Activated CD4-positive, alpha-beta memory T cell treated with anti-CD3 and anti-CD28 coated beads, Interleukin-2, amount 10 ng/mL, durations not matched to agents 7 days and 5 days (primary cell): ENCODE measurements around the gene NID2. TPM values are rescaled to one million over a fixed set of nuclear protein-coding genes. Genes with fewer than 3 reads are reported as not detected.

Source experiments
- CTCF ChIA-PET: fragments of 350-600 bp; sonication (Branson Sonifier 250); formaldehyde crosslinking; loops from one replicate; lab custom pipeline; 2021; ENCODE audit warnings: antibody characterized with exemption, inconsistent platforms; lab: Charles Lee
- POLR2A ChIA-PET: fragments of 350-600 bp; sonication (Branson Sonifier 250); formaldehyde crosslinking; loops from one replicate; lab custom pipeline; 2021; ENCODE audit warnings: antibody characterized with exemption; lab: Charles Lee
- DNase-seq: peaks from one replicate; pipeline ENCODE4 v3.0.0-alpha.2; 2020
- H3K27ac Mint-ChIP-seq: one replicate; pipeline ENCODE4 v1.8.0; 2021; ENCODE audit warnings: mild to moderate bottlenecking, mixed read lengths
- H3K27me3 Mint-ChIP-seq: one replicate; pipeline ENCODE4 v1.8.0; 2021; ENCODE audit warnings: mixed read lengths
- H3K36me3 Mint-ChIP-seq: one replicate; pipeline ENCODE4 v1.8.0; 2021; ENCODE audit warnings: low read depth, mixed read lengths
- H3K4me1 Mint-ChIP-seq: one replicate; pipeline ENCODE4 v1.8.0; 2021; ENCODE audit warnings: mixed read lengths
- H3K4me3 Mint-ChIP-seq: one replicate; pipeline ENCODE4 v1.8.0; 2021; ENCODE audit warnings: mild to moderate bottlenecking, mixed read lengths
- H3K9me3 Mint-ChIP-seq: one replicate; pipeline ENCODE4 v1.8.0; 2021; ENCODE audit warnings: mixed read lengths
- total RNA-seq, 2 experiments: library from RNA; stranded (reverse); gene quantifications; one replicate each; pipeline ENCODE4 v1.2.3, GENCODE V29; 2021

The NID2 gene
- total RNA-seq, 2 experiments from 2014 or later: 0.15 to 0.18 TPM

GRCh38 chr14:52026017-52026660 is 42.7 kb downstream of the NID2 start:
- POLR2A ChIA-PET: interaction anchor here (1.5 kb wide), 1 partner anchor 43 kb away, joined by 4 read pairs; the partner anchor contains the start of gene NID2
- CTCF ChIA-PET: no interaction called here
- Mint-ChIP-seq H3K36me3 (peaks cover 2% of the 10 kb centered on the region), H3K27me3 (peaks cover 5% of the 10 kb centered on the region), H3K4me3 (no peak overlapping the region), H3K27ac (no peak overlapping the region), H3K9me3 (peaks cover 9% of the 10 kb centered on the region), H3K4me1 (peaks cover 31% of the 10 kb centered on the region)
- DNase-seq: no peak

DNA sequence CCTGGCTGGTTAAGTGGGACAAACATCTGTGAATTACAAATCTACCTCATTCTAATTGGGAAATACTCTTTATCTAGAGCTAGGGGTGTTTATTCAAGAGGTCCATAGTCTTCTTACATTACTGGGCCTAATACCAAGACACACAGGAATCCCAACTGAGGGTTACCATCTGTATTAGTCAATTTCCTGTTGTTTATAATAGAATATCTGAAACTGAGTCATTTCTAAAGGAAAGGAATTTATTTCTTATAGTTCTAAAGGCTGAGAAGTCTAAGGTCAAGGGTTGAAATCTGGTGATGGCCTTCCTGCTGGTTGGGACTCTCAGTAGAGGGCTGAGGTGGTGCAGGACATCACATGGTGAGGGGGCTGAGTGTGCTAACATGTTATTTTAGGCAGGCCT is 43.5 kb downstream of the NID2 start:
- POLR2A ChIA-PET: interaction anchor here (1.5 kb wide), 1 partner anchor 43 kb away, joined by 4 read pairs; the partner anchor contains the start of gene NID2
- no peak for DNase-seq
- CTCF ChIA-PET: no interaction called here
- H3K27me3 Mint-ChIP-seq: peaks cover 2% of the 10 kb centered on the region
- H3K36me3 Mint-ChIP-seq: peaks cover 2% of the 10 kb centered on the region
- H3K27ac Mint-ChIP-seq: no peak overlapping the region
- peaks cover 9% of the 10 kb centered on the region for H3K9me3 Mint-ChIP-seq
- H3K4me3 Mint-ChIP-seq: no peak overlapping the region
- peaks cover 39% of the 10 kb centered on the region for H3K4me1 Mint-ChIP-seq

- Mint-ChIP-seq H3K27ac (no peak overlapping the region), H3K9me3 (peaks cover 9% of the 10 kb centered on the region), H3K4me1 (peaks cover 41% of the 10 kb centered on the region), H3K36me3 (peaks cover 2% of the 10 kb centered on the region), H3K4me3 (no peak overlapping the region), H3K27me3 (no peaks in the 10 kb centered on the region)
- CTCF ChIA-PET: interaction anchor here (0.7 kb wide), 1 partner anchor 105 kb away, joined by 3 read pairs; no protein-coding TSS in a partner anchor
- DNase-seq: no peak
- POLR2A ChIA-PET: no interaction called here
These were observed 45.3 kb downstream of the NID2 start for GRCh38 chr14:52023518-52023917.

DNA sequence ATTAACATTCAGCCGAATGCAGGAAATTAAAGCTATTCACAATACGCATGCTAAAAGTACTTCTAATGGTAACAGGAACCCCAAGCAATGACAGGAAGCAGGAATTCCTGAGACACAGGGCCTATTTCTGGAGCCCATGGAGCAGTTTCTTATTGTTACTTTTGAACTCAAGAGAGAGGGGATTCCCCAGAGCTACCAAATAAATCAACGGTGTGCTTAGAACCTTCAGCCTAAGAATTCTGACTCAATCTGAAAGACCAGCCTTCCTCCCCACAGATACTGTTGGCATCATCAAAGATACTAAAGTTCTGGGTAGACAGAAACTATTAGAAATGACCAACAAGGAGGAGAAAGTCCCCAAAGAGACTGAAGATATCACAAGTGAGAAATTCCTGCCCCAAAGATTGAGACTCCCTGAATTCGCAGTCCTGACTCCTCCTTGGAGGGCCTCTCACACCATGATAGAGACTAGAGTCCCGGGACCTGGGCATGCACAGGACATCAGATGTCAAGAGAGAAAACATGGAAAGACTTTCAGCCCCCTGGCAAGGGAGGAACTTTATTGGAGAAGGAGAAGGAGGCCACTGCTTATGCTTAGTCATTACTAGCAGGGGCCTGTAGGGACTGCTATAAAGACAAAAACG is 46.8 kb downstream of the NID2 start:
- DNase-seq: no peak

GRCh38 chr14:52020866-52021717 is 47.8 kb downstream of the NID2 start:
- Mint-ChIP-seq H3K27ac (peak overlapping the region; percentile 22), H3K4me1 (peaks cover 41% of the 10 kb centered on the region), H3K27me3 (peaks cover 4% of the 10 kb centered on the region), H3K9me3 (peaks cover 9% of the 10 kb centered on the region), H3K36me3 (peaks cover 2% of the 10 kb centered on the region), H3K4me3 (no peak overlapping the region)
- no peak for DNase-seq
- CTCF ChIA-PET: interaction anchor here (0.6 to 0.7 kb wide), 2 partner anchors 15 to 747 kb away, joined by 3 read pairs; no protein-coding TSS in a partner anchor
- POLR2A ChIA-PET: interaction anchor here (0.6 to 2.1 kb wide), 2 partner anchors 25 to 531 kb away, joined by 3 to 4 read pairs; partner anchors contain the start of genes GPR137C and TXNDC16

More for the DNA sequence above, 46.8 kb downstream of the NID2 start:
- Mint-ChIP-seq H3K4me3 (no peak overlapping the region), H3K27ac (peak overlapping the region; percentile 14), H3K27me3 (no peaks in the 10 kb centered on the region), H3K9me3 (peaks cover 9% of the 10 kb centered on the region), H3K36me3 (peaks cover 2% of the 10 kb centered on the region), H3K4me1 (peaks cover 41% of the 10 kb centered on the region)
- ChIA-PET CTCF (interaction anchor here (0.7 to 0.9 kb wide), 2 partner anchors 9 to 246 kb away, joined by 3 read pairs; no protein-coding TSS in a partner anchor), POLR2A (interaction anchor here (2.1 kb wide), 1 partner anchor 530 kb away, joined by 4 read pairs; the partner anchor contains the start of genes GPR137C and TXNDC16)

- Mint-ChIP-seq H3K4me3 (no peak overlapping the region), H3K36me3 (peaks cover 2% of the 10 kb centered on the region), H3K4me1 (peaks cover 36% of the 10 kb centered on the region), H3K27ac (no peak overlapping the region), H3K9me3 (peaks cover 9% of the 10 kb centered on the region), H3K27me3 (peaks cover 4% of the 10 kb centered on the region)
- ChIA-PET CTCF (interaction anchor here (0.6 kb wide), 1 partner anchor 805 kb away, joined by 3 read pairs; no protein-coding TSS in a partner anchor), POLR2A (interaction anchor here (0.6 to 2.1 kb wide), 2 partner anchors 26 to 532 kb away, joined by 3 to 4 read pairs; partner anchors contain the start of genes GPR137C and TXNDC16)
- no peak for DNase-seq
These were observed 48.6 kb downstream of the NID2 start for GRCh38 chr14:52020161-52020714.

DNA sequence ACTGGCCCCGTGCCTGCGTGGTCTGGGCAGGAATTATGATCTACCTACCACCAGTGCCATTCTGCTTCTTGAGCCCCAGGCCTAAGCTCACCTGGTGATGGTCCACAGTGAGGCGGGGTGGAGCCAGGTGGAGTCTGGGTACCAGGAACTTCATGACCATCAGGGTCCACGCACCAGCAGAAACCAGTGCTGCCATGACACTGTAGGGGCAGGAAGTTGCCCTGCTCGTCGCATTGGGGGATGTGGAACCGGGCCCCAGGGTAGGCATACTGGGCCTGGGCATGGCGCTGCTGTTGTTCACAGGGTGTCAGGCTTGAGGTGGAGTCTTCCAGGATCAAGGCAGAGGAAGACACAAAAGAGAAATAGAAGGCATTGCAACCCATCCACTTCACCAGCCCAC is 49.9 kb downstream of the NID2 start:
- no peak for DNase-seq
- peaks cover 32% of the 10 kb centered on the region for H3K4me1 Mint-ChIP-seq
- no peaks in the 10 kb centered on the region for H3K36me3 Mint-ChIP-seq
- no peak overlapping the region for H3K27ac Mint-ChIP-seq
- CTCF ChIA-PET: no interaction called here
- H3K9me3 Mint-ChIP-seq: peaks cover 6% of the 10 kb centered on the region
- POLR2A ChIA-PET: no interaction called here
- no peak overlapping the region for H3K4me3 Mint-ChIP-seq
- H3K27me3 Mint-ChIP-seq: peaks cover 4% of the 10 kb centered on the region

DNA sequence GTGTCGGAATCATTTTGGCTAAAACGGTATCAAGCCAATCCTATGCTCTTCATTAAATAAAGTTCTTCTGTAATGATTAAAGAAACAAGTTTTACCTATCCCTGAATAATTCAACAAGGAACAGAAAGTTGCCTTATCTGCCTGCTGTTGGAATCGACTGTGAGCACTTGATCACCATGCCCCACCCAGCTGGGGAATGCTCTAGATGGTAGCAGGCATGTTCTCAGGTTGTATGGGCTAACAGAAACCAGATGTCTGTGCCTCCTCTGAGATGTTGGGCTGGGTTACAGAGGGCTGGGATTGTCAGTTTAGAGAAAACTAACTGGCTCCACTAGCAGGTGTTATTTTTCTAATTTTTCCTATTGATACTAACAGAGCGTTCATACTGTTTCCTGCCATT is 50.6 kb downstream of the NID2 start:
- no peak overlapping the region for H3K27ac Mint-ChIP-seq
- POLR2A ChIA-PET: no interaction called here
- no peak overlapping the region for H3K4me3 Mint-ChIP-seq
- peaks cover 30% of the 10 kb centered on the region for H3K4me1 Mint-ChIP-seq
- peaks cover 4% of the 10 kb centered on the region for H3K9me3 Mint-ChIP-seq
- H3K27me3 Mint-ChIP-seq: peaks cover 4% of the 10 kb centered on the region
- no peak for DNase-seq
- CTCF ChIA-PET: no interaction called here
- no peaks in the 10 kb centered on the region for H3K36me3 Mint-ChIP-seq

DNA sequence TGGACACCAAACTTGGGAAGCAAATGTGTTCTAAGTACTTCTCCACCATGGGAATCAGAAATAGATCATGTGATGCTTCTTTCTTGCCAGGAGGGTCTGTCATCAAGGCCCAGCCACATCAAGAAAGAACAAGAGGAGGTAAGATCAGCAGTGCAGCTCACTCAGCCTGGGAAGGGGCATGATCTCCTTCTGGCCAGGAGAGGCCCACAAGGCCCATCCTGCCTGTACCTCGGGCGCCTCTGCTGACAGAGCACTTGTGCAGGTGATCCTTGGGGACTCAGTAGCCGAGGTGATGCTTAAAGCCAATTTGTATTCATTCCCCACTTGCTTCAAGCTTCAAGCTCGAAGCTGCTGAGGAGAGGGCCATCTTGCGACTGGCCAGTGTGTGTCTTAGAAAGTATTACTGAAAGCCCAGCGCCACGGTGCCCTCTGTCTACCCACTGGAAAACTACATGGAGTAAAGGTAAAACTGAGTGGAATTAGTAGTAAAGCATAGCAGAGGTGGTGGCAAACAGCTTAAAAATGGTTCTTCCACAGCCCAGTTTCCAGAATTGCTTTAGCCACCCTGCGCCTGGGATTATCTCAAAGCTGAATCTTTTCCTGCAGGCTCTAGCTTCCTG is 53.3 kb downstream of the NID2 start:
- no peak overlapping the region for H3K4me3 Mint-ChIP-seq
- no peak overlapping the region for H3K27ac Mint-ChIP-seq
- peaks cover 4% of the 10 kb centered on the region for H3K27me3 Mint-ChIP-seq
- H3K9me3 Mint-ChIP-seq: no peaks in the 10 kb centered on the region
- DNase-seq: no peak
- peaks cover 14% of the 10 kb centered on the region for H3K36me3 Mint-ChIP-seq
- peaks cover 4% of the 10 kb centered on the region for H3K4me1 Mint-ChIP-seq
- POLR2A ChIA-PET: no interaction called here
- CTCF ChIA-PET: no interaction called here

DNA sequence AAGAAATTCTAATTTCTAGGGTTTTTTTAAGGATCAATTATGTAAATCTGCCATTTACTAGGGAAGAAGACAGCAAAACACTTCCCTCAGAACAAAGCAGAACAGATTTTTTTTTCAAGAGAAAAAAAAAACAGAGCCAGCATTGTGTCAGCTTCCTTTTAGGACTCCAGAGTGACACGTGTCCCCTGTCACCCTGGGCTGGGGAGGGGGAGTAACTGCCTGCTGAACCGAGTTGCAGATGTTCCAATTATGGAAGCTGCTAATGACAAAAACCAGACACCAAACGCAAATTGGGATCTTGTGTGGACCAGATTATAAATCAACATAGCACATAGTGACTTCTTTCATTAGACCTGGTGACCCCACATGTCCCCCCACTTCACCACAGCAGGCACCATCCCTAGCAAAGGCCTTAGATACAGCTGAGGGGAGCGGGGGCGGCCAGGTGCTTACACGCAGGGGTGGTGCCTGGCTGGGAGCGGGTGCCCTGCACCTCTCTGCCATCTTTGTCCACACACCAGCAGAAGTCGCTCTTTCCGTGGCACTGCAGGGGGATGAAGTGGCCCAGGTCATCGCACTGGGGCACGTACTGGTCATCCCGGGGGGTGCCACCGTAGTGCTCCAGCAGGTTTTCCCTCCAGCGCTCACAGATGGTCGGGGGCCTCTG is 54.1 kb downstream of the NID2 start:
- CTCF ChIA-PET: interaction anchor here (1.1 kb wide), 1 partner anchor 18 kb away, joined by 3 read pairs; no protein-coding TSS in a partner anchor
- Mint-ChIP-seq H3K36me3 (peaks cover 16% of the 10 kb centered on the region), H3K9me3 (no peaks in the 10 kb centered on the region), H3K27me3 (peaks cover 4% of the 10 kb centered on the region), H3K27ac (no peak overlapping the region), H3K4me3 (no peak overlapping the region), H3K4me1 (no peaks in the 10 kb centered on the region)
- POLR2A ChIA-PET: no interaction called here
- DNase-seq: no peak

- ChIA-PET CTCF (interaction anchor here (1.1 kb wide), 1 partner anchor 18 kb away, joined by 3 read pairs; no protein-coding TSS in a partner anchor), POLR2A (no interaction called here)
- H3K36me3 Mint-ChIP-seq: peaks cover 22% of the 10 kb centered on the region
- H3K27ac Mint-ChIP-seq: no peak overlapping the region
- no peaks in the 10 kb centered on the region for H3K9me3 Mint-ChIP-seq
- no peak for DNase-seq
- H3K4me3 Mint-ChIP-seq: no peak overlapping the region
- no peaks in the 10 kb centered on the region for H3K4me1 Mint-ChIP-seq
- H3K27me3 Mint-ChIP-seq: peaks cover 4% of the 10 kb centered on the region
These were observed 54.8 kb downstream of the NID2 start for GRCh38 chr14:52013984-52014600.
